Measurements from ENCODE around the gene TFDP2.
"Not testable (repeated sequence)": the region's sequence is repeated elsewhere in the genome, so short reads cannot be mapped to it uniquely, and the experiment has no call there.

TFDP2 gene

GRCh38 chr3:141959589-141960554 lies 189.5 kb downstream of the TFDP2 start:
- DNase-seq: no peak

- no peak for DNase-seq
Observed at GRCh38 chr3:141955175-141955574, 194.2 kb downstream of the TFDP2 start.

GRCh38 chr3:141952611-141953010 lies 196.7 kb downstream of the TFDP2 start:
- DNase-seq: no peak

GRCh38 chr3:141950572-141951493 lies 198.5 kb downstream of the TFDP2 start:
- DNase-seq: no peak

GRCh38 chr3:141949972-141950371 lies 199.4 kb downstream of the TFDP2 start:
- no peak for DNase-seq

- DNase-seq: no peak
Observed at GRCh38 chr3:141949399-141949798, 199.9 kb downstream of the TFDP2 start.

- DNase-seq: no peak
Observed at GRCh38 chr3:141945726-141946485, 203.4 kb downstream of the TFDP2 start.

GRCh38 chr3:141942006-141942405 lies 207.3 kb downstream of the TFDP2 start:
- DNase-seq: no peak

GRCh38 chr3:141941093-141941492 lies 208.3 kb downstream of the TFDP2 start:
- no peak for DNase-seq

GRCh38 chr3:141940194-141940776 lies 209.1 kb downstream of the TFDP2 start:
- peak; percentile 56 for DNase-seq

GRCh38 chr3:141939759-141940158 lies 209.6 kb downstream of the TFDP2 start:
- DNase-seq: no peak

GRCh38 chr3:141938011-141938500 lies 211.3 kb downstream of the TFDP2 start:
- no peak for DNase-seq

GRCh38 chr3:141934354-141934753 lies 215.0 kb downstream of the TFDP2 start:
- DNase-seq: no peak

GRCh38 chr3:141933421-141934300 lies 215.7 kb downstream of the TFDP2 start:
- no peak for DNase-seq

- DNase-seq: no peak
Observed at GRCh38 chr3:141930801-141931200, 218.5 kb downstream of the TFDP2 start.

GRCh38 chr3:141929341-141929995 lies 219.9 kb downstream of the TFDP2 start:
- DNase-seq: no peak

GRCh38 chr3:141928631-141929270 lies 220.6 kb downstream of the TFDP2 start:
- DNase-seq: no peak

GRCh38 chr3:141926929-141927328 lies 222.4 kb downstream of the TFDP2 start:
- DNase-seq: no peak

- DNase-seq: not testable (repeated sequence)
Observed at GRCh38 chr3:141925677-141926076, 223.7 kb downstream of the TFDP2 start.

- no peak for DNase-seq
Observed at GRCh38 chr3:141921316-141921715, 228.0 kb downstream of the TFDP2 start.

All from NCI-H345 (cell line).